Esophagus muscularis mucosa (tissue), 4 donors: Measurements from ENCODE around the gene FREM3.
"Not testable (repeated sequence)": the region's sequence is repeated elsewhere in the genome, so short reads cannot be mapped to it uniquely, and the experiment has no call there.

ENCODE experiments used
- EP300 ChIP-seq: sonication (generic); formaldehyde crosslinking; IDR thresholded peaks from one replicate; pipeline ENCODE4 v1.6.1; 2017; ENCODE audit warnings: antibody characterized with exemption
- POLR2A ChIP-seq: fragments of 450-650 bp; IDR thresholded peaks from one replicate; pipeline ENCODE4 v1.6.1; 2017; ENCODE audit warnings: antibody characterized with exemption, moderate library complexity, mild to moderate bottlenecking, low read depth
- POLR2AphosphoS5 ChIP-seq, 2 donors: sonication (generic); formaldehyde crosslinking; IDR thresholded peaks; one replicate each; pipeline ENCODE4 v1.6.1; 2017; ENCODE audit warnings: antibody characterized with exemption in 2 of 2
- TF ChIP-seq, protein P1 (sequence below), 3 experiments: fragments of 200-600 bp in 2 of 3; fragments of 450-650 bp in 1 of 3; sonication (generic) in 2 of 3; IDR thresholded peaks; one replicate each; pipeline ENCODE4 v1.5.1; 2017 to 2019; ENCODE audit warnings: antibody characterized with exemption in 3 of 3, mild to moderate bottlenecking in 2 of 3, moderate library complexity in 1 of 3

DNA sequence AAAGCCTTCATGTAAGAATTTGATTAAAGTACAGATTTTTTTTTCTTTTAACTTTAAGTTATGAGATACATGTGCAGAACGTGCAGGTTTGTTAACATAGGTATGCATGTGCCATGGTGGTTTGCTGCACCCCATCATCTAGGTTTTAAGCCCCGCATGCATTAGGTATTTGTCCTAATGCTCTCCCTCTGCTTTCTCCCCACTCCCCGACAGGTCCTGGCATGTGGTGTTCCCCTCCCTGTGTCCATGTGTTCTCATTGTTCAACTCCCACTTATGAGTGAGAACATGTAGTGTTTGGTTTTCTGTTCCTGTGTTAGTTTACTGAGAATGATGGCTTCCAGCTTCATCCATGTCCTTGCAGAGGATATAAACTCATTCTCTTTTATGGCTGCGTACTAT is 172.4 kb downstream of the FREM3 start:
- TF ChIP-seq, protein P1, sequence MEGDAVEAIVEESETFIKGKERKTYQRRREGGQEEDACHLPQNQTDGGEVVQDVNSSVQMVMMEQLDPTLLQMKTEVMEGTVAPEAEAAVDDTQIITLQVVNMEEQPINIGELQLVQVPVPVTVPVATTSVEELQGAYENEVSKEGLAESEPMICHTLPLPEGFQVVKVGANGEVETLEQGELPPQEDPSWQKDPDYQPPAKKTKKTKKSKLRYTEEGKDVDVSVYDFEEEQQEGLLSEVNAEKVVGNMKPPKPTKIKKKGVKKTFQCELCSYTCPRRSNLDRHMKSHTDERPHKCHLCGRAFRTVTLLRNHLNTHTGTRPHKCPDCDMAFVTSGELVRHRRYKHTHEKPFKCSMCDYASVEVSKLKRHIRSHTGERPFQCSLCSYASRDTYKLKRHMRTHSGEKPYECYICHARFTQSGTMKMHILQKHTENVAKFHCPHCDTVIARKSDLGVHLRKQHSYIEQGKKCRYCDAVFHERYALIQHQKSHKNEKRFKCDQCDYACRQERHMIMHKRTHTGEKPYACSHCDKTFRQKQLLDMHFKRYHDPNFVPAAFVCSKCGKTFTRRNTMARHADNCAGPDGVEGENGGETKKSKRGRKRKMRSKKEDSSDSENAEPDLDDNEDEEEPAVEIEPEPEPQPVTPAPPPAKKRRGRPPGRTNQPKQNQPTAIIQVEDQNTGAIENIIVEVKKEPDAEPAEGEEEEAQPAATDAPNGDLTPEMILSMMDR (IDR thresholded peaks at IDR 0.05): not testable (repeated sequence)
- not testable (repeated sequence) for TF ChIP-seq POLR2AphosphoS5 (IDR thresholded peaks at IDR 0.05); POLR2A; EP300
